CD4-positive, alpha-beta T cell treated with Interleukin-6 for 4 hours (primary cell): ENCODE measurements around the gene COPZ1.

Experiments used
- DNase-seq: peaks from one replicate; pipeline ENCODE4 v3.0.0-alpha.2; 2020; ENCODE audit warnings: mixed read lengths

COPZ1 gene

DNA sequence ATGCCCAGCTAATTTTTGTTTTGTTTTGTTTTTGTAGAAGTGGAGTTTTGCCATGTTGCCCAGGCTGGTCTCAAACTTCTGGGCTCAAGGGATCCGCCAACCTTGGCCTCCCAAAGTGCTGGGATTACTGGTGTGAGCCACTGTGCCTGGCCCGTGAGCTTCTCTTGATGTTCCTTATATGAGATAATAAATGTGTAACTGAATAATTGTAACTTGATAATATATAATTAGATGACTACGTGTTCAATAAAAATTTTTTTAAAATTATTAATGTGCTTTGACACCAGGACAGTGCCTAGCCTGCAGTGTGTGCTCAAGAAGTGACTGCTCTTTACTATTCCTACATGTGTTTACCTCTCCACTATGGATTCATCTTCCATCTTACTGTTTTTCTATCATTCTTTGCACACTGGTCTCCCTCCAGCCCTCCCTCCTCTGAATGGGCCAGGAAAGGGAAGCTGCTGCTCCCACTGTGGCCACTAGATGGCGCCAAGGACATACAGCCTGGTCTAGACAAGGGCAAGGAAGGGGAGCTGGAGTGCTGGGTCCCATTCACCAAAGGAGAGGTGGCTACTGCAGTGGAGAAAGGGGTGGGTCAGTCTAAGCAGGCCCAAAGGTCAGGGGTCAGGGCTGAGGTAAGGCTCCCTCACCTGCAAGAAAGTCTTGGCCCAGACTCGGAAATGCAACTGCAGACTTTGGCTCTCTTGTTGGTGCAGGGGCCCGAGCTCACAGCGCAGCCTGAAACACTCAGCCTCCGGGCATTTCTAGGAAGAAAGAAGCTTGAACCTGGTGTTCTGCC is 74.3 kb downstream of the COPZ1 start:
- peak; percentile 90 for DNase-seq

GRCh38 chr12:54401119-54401518 is 76.2 kb downstream of the COPZ1 start:
- DNase-seq, result no peak
